ENCODE measurements around the gene FAM193B.
"Not testable (repeated sequence)": the region's sequence is repeated elsewhere in the genome, so short reads cannot be mapped to it uniquely, and the experiment has no call there.

FAM193B gene

DNA sequence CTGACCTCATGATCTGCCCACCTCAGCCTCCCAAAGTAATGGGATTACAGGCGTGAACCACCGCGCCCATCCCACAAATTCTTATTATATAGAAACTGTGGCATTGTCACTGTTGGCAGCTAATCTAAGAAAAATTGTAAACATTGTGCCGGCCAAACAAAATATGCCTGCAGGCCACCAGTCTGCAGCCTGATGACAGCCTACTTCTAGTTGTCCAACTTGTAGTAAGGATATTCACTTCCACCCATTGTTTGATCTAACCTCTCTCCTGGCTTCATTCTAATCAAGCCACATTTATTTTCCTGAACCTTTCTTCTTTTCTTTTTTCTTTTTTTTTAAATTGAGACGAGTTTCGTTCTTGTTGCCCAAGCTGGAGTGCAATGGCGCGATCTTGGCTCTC, 24.0 kb upstream of the FAM193B start:
- in situ Hi-C loops (cut with MboI; ENCODE audit: low sequenced_read_pairs) = no loop called here

DNA sequence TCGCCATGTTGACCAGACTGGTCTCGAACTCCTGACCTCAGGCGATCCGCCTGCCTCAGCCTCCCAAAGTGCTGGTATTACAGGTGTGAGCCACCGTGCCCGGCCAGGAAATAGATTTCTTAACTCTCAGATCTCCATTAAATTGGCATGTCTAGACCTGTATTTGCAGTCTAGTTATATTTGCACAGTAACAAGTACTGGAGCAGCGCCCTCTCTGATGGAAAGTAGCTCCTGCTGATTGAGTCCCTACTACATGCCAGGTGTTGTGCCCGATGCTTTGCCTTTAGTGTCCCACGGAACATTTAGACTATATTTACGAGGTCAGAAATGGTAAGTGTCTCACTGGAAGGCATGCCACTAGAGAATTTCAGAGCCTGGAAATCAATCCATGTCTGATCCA, 21.8 kb upstream of the FAM193B start:
- in situ Hi-C loops (cut with MboI; ENCODE audit: low sequenced_read_pairs) = no loop called here

DNA sequence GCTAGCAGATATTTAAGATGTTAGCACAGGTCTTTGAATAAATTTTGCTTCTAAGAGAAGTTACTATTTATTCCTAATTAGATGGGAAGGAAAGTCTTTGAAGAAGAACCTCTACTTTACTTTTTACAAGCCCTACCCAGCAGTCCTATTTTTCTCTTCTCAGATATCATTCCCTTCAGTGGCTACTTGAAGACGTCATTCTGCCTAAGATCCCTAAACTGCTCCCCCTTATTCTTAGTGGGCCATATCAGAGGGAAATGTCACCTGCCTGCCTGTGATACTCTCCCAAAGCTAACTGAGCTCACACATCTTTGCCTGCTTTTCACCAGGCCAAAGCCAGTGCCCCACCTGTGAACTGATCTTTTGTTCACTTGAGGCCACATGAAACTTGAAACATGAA, 21.1 kb upstream of the FAM193B start:
- in situ Hi-C loops (cut with MboI; ENCODE audit: low sequenced_read_pairs) = no loop called here

DNA sequence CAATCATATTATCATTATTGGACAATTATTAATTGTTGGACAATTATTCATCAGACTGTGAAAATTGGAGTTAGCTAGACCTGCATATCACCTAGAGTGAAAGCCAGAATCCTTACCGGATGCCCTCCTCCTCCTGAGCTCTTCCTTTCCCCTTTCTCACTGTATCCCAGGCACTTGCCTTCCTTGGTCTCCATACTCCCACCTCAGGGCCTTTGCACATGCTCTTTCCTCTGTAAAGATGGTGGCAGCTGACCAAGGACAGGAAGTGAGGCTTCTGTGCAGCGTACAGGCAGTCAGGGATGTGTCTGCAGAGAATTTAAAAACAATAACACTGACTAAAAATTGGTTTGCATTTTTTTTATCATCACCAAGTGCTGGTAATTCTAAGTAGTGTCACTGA, 15.5 kb upstream of the FAM193B start:
- in situ Hi-C loops (cut with MboI; ENCODE audit: low sequenced_read_pairs) = no loop called here

DNA sequence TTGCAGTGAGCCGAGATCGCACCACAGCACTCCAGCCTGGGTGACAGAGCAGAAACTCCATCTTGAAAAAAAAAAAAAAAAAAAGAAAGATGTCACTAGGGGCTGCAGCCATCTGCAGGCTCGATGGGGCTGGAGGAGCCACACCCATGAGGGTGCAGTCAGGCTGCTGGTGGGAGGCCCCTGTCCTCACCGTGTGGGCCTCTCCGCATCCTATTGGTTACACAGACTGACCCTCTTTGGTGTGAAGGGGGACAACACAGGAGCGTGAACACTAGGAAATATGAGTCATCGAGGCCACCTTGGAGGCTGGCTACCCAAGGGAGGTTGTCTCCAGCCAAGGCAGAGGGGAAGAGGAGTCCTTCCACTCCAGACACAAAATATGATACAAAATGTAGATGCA, 14.0 kb upstream of the FAM193B start:
- in situ Hi-C loops (cut with MboI; ENCODE audit: low sequenced_read_pairs) = no loop called here

DNA sequence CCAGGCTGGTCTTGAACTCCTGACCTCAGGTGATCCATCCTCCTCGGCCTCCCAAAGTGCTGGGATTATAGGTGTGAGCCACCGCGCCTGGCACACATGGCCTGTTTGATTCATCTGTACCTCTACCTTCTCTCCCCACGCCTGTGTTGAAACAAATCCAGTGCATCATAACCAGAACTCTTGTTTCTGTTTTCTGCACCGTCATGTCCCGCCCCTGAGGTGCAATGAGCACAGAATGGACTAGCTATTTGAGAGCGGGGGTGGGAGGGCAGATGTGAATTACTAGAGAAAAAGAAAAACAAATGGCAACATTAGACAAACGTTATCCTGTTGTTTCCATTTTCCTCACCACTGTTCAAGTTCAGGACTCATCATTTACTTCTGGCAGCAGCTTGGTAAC, 10.7 kb upstream of the FAM193B start:
- in situ Hi-C loops (cut with MboI; ENCODE audit: low sequenced_read_pairs) = no loop called here

DNA sequence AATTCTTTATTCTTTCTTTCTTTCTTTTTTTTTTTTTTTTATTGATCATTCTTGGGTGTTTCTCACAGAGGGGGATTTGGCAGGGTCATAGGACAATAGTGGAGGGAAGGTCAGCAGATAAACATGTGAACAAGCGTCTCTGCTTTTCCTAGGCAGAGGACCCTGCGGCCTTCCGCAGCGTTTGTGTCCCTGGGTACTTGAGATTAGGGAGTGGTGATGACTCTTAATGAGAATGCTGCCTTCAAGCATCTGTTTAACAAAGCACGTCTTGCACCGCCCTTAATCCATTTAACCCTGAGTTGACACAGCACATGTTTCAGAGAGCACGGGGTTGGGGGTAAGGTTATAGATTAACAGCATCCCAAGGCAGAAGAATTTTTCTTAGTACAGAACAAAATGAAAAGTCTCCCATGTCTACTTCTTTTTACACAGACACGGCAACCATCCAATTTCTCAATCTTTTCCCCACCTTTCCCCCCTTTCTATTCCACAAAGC, 5.1 kb upstream of the FAM193B start:
- in situ Hi-C loops (cut with MboI; ENCODE audit: low sequenced_read_pairs) = not testable (repeated sequence)

DNA sequence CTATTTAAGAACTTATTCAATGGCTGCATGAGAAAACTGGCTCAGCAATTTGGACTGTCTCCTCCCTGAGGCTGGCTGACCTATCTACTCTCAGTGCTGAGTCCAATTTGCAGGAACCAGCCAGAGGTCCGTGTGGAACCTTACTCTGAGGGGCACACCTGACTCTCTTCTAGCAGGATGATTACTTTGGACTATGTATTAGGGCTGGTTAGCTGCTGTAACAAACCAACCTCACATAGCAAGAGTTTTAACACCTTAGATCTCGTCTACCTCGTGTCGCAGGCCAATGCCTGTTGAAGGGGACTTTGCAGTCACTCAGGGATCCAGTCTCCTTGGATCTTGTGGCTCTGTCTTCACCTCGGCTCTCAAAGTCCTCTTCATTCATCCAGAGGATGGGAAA, 3.4 kb upstream of the FAM193B start:
- in situ Hi-C loops (cut with MboI; ENCODE audit: low sequenced_read_pairs) = no loop called here

DNA sequence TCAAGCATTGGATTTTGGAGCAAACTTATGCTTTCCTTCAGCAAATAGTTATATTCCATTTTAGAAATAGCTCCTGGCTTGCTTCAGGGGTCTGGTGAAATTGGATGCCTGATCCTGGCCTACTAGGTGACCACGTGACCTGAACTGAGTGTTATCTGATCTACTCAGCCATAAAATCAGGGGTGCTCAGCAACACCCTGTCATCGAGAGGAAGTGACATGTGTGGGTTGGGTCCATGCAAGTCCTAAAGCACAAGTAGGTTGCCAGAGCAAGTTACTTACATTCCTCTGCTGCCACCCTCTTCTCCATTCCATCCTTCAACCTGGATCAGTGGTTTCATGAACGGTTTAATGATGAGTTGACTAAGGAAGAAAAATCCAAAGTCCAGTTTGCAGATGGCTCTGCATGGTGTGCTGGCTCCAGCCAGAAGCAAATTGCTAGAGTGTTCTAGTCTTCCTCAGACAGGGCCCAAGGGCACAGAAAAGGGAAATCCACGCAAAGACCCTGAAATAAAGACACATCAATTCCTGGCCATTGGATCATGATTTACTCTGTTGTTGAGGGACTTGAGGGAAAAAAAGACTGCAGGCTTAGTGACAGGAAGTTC, 2.8 kb upstream of the FAM193B start:
- in situ Hi-C loops (cut with MboI; ENCODE audit: low sequenced_read_pairs) = no loop called here

DNA sequence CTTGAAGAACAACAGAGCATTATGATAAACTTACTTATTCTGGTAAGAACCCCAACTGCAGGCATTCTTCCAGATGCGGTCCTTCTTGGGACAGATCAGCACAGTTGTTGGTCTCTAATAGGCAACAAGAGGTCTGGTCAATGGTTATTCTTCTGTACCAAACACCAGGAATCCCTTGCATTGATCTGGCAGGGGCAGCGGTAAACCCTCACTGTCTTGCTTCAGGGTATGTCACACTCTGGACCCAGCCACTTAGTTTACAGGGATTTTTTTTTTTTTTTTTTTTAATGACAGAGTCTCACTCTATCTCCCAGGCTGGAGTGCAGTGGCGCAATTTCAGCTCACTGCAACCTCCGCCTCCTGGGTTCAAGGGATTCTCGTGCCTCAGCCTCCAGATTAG, 1.3 kb upstream of the FAM193B start:
- in situ Hi-C loops (cut with MboI; ENCODE audit: low sequenced_read_pairs) = no loop called here

DNA sequence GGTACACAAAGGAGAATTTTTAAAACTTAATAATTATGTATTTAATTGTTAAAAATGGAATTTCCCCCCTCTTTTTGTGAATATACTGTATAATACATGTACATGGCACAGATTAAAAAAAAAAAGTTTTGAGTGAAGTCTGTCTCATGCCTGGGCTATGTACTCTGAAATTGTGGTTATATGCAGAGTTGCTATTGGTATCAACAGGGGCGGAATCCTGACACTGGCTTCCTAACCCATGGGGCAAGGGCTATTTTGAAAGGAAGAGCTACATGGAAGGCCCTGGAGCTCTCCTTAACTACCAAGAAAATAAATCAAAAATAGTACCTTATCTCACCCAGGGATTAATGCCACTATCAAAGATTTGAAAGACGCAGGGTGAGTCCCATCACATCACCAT, 865 bp upstream of the FAM193B start:
- in situ Hi-C loops (cut with MboI; ENCODE audit: low sequenced_read_pairs) = no loop called here

DNA sequence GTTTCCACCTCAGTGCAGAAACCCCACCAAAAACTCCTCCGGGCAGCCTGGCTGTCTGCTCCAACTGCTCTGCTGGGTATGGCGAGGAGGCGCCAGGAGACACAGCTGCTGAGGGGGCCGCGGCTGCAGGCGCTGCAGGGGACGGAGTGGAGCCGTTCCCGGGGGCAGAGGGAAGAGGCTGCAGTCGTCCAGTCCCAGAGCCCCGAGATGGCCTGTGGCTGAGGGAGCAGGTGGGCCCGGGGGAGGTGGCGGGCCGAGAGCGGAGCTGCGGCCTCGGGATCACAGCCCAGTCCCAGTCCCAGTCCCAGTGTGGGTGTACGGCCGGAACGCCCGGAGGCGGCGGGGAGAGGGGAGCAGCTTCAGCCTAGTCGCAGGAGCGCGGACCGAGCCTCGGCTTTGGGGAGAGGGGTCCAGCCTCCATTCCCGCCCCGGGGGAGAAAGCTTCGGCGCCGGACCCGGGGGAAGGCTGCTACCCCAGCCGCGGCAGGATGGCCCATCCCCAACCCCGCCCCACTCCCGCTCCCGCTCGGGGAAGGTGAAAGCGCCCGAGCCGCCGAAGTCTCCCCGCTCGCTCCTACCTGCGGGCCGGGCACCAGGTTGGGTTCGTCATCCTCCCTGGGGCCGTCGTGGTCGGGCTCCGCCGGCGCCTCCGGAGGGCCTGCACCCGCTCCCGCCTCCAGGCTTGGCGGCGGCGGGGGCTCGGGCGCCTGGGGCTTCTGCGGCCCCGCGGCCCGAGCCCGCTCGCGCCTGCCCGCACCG, 513 bp downstream of the FAM193B start:
- in situ Hi-C loops (cut with MboI; ENCODE audit: low sequenced_read_pairs) = no loop called here

DNA sequence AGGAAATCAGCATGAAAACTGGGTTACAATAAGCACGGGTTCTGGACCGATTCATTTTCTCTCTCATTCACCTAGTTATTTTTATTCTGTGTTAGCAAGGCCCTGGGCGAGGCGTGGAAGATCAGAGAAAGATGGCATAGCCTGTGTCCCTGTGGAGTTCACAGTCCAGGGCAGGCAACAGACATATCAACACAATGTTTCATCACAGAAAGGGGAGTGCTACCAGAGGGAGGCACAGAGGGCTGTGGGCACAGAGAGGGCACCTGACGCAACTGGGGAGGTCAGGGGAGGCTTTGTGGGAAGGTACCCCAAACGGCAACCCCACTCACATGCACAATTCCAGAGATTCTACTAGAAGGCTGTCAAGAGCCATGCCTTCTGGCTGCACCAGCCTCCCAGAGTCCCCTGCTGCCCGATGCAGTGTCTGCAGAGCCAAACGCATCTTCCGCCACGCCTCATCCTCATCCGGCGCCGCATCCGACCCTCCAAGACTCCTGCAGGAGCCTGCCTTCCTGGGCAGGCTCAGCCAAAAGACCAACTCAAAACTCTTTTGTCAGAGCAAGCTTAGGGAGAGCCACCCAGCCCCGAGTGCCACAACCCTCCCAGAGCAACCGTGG, 1.4 kb downstream of the FAM193B start:
- in situ Hi-C loops (cut with MboI; ENCODE audit: low sequenced_read_pairs) = no loop called here

DNA sequence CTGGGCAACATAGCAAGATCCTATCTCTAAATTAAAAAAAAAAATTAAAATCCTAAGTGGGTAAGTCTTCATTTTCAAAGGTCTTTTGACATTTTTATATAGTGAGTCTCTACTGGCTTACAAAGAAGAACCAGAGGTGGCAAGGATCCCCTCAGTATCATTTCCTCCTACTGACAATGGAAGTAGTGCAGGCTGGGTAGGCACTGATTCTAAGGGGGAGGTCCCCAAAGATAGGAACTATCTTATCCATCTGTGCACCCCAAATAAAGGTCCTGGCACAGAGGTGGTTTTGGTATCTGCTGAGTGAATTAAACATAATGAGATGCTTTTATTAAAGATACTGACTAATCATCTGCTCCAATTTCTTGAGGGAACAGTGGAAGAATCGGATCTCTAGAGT, 4.2 kb downstream of the FAM193B start:
- in situ Hi-C loops (cut with MboI; ENCODE audit: low sequenced_read_pairs) = no loop called here

DNA sequence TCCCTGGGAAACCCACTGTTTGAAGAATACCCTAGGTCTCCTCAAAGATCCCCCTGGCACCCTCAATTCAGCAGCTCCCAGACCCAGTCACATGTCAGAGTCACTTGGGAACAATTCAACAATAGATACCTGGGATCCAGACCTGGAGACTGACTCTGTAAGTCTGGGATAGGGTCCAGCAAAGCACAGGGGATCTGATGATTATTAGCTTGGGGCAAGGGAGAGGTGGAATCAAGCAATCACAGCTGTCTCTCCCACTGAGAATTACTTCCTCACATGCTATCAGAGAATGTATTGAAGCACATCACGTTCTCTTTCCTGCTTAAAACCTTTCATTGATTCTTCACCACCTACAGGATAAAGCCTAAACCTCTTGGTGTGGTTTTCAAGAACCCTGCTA, 5.9 kb downstream of the FAM193B start:
- in situ Hi-C loops (cut with MboI; ENCODE audit: low sequenced_read_pairs) = no loop called here

DNA sequence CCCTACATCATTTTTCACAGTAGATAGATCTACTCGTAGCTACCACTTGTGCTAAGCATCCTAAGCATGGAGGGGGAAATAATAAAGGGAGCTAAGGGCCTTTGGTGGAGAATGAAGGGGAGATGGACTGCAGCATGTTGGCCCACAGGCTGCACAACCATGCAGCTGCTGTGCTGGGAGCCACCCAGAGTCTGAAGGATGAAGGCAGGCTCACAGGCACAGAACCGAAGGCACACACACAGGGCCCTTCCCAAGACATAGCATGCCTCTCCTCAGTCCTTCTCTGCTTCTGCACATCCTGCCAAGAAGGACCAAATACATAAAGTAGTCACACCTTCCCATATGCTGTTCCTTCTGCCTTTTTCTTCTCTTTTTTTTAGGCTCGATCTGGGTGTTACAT, 6.6 kb downstream of the FAM193B start:
- in situ Hi-C loops (cut with MboI; ENCODE audit: low sequenced_read_pairs) = no loop called here

DNA sequence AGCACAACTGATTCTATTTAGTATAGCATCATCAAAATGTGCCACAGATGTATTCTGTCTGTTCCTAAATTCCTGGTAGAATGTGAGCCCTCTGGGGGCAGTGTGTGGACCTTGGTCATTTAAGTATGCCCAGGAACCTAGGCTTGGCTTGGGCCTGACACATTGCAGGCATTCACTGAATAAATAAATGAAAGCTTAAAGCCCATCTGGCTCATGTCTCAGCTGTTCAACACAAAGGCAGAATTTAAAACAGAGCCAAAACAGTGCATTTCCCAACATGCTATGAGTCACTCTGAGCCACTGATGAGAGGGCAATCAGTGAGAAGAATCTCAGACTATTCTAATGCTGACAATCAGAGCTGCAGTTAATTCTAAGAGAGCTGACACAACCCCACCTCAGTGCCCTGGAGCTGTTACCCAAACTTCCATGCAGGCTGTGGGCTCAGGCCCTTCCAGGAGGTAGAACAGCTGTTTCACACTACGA, 8.1 kb downstream of the FAM193B start:
- in situ Hi-C loops (cut with MboI; ENCODE audit: low sequenced_read_pairs) = no loop called here

DNA sequence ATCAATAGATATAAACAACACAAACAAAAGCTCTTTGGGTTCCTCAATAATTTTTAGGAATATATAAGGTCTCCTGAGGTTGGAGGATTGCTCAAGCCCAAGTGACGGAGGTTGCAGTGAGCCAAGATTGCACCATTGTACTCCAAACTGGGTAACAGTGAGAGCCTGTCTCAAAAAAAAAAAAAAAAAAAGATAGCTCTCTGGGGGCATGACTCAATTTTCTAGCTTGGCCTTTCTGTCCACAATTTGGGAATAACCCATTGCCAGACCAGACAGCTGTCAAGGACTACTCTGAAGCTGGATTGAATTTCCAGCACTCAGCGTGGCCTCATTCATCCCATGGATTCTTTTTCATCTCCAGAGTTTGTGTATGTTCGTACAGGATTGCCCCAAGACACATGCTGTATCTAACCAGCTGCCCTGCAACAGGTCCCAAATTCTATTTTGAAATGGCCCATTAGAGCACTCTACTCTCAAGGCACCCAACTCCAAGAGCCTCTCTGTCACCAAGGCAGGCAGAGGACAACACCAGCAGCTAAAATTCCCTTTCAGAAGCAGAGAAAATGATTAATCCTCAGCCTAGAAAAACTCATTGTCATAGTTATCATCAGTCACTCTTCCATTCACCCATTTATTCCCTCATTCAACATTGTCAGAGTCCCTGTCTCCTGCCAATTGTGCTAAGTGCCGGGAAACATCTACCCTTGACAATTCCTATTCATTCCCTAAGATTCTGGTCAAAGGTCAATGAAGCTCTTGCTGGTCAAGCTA, 8.7 kb downstream of the FAM193B start:
- in situ Hi-C loops (cut with MboI; ENCODE audit: low sequenced_read_pairs) = no loop called here

DNA sequence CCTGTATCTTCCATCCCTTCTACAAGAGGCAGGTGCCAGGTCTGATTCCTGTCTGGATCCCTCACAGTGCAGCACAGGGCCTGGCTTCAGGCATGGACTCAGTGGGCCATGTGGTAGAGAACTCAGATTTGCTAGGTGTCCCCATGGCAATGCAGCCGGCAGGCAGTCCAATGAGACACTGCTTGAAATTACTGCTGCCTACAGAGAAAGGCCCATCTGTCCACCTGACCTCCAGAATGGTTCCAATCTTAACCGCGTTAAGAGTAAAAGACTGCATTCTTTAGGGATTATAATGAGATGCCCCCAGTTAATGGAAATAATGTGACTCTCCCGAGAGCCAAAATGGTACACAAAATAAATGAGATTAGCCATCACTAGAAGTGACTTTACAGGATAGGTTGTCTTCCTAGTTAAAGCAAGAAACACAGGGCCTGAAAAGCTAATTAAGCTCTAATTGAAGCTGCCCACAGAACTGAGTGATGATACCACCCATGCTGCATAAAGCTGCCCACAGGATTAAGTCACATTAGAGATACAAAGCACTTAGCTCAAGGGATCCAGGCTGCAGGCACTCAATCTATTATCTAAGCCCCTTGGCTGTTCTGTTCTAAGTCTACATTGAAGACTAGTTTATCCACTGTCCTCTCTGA, 11.4 kb downstream of the FAM193B start:
- in situ Hi-C loops (cut with MboI; ENCODE audit: low sequenced_read_pairs) = no loop called here

DNA sequence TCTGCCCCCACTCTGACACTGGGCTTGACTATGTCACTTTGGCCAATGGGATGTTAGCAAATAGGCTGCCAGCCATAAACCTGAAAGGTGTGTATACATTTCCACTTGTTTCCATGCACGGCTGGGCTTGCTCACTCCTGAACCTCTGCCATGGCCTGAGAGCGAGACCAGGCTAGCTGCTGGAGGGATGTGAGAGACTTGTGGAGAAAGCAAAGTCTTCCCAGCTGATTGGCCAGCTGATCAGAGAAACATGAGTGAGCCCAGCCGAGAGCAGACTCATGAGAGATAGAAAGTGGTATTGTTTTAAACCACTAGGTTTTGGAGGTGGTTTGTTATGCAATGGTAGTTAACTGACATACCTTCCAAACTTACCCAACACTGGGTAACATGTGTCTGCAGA, 13.9 kb downstream of the FAM193B start:
- in situ Hi-C loops (cut with MboI; ENCODE audit: low sequenced_read_pairs) = no loop called here

DNA sequence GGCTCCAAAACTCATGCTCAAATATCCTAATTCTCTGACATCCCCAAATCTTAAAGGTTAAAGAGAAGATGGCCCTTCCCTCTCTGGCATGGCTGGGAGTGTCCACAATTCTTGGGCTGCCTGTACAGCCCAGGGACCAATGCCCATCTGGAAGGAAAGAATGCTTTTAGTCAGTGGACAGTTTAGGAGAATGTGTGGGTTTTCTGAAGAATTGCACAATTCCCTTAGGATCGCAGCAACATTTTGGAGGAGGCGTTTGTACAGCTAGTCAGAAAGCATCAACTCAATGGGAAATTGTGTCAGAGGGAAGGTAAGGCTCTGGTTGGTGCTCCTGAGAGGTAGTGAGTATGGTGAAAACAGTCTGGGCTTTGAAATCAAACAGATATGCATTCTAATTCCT, 15.0 kb downstream of the FAM193B start:
- in situ Hi-C loops (cut with MboI; ENCODE audit: low sequenced_read_pairs) = no loop called here
